ENCODE results near the gene RNF103. TPM values are rescaled to one million over a fixed set of nuclear protein-coding genes. Genes with fewer than 3 reads are reported as not detected.

Gene RNF103
- total and polyA plus RNA-seq, 12 donors = 13.7 to 37.7 (median 28.6) TPM

- H3K4me1 ChIP-seq (replicated peaks in 1 of 2) = no peaks in the 10 kb centered on the region
- H3K36me3 ChIP-seq (replicated peaks in 1 of 2) = peaks cover 0 to 14% of the 10 kb centered on the region in 2 donors
- intact Hi-C loops (cut with DNase I) = no loop called here
- DNase-seq = no peak
- 91 to 93% (median 91%) methylated on average over 4 of the region's 4 CpGs for WGBS, 4 donors
- H3K4me3 ChIP-seq = no peak overlapping the region
- H3K9me3 ChIP-seq (replicated peaks in 1 of 3) = no peaks in the 10 kb centered on the region
- no peaks in the 10 kb centered on the region for H3K27me3 ChIP-seq
- no peak overlapping the region for H3K27ac ChIP-seq
- TF ChIP-seq POLR2A (IDR thresholded peaks at IDR 0.05) = no peak
- no peak for TF ChIP-seq CTCF (IDR thresholded peaks at IDR 0.05)
These were observed 19.8 kb downstream of the RNF103 start for GRCh38 chr2:86603905-86604304.

DNA sequence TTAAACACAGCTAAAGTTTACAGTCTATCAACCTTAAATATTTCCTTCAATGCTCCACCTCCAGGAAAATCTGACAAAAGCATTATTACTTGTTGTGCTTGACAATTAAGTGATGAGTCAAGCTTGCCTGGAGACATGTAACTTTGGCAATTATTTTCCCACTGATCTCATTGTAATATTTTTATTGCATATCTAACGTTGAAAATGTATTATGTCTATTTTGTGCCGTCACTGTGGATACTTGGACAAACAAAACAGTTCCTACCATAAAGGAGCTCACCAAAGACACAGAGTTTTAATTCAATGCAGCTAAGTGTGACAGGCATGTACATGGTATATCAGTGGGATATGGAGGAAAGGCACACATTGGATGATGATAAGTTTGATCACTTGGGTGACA, 24.7 kb downstream of the RNF103 start:
- WGBS, 4 donors = 71 to 81% (median 75%) methylated on average over 2 of the region's 2 CpGs
- no peak overlapping the region for H3K4me3 ChIP-seq
- intact Hi-C loops (cut with DNase I) = no loop called here
- H3K36me3 ChIP-seq (replicated peaks in 1 of 2) = peaks cover 0 to under 1% of the 10 kb centered on the region in 2 donors
- no peaks in the 10 kb centered on the region for H3K9me3 ChIP-seq (replicated peaks in 1 of 3)
- DNase-seq = no peak
- no peaks in the 10 kb centered on the region for H3K4me1 ChIP-seq (replicated peaks in 1 of 2)
- no peaks in the 10 kb centered on the region for H3K27me3 ChIP-seq
- no peak overlapping the region for H3K27ac ChIP-seq
- TF ChIP-seq CTCF (IDR thresholded peaks at IDR 0.05) (no peak), POLR2A (IDR thresholded peaks at IDR 0.05) (no peak)

DNA sequence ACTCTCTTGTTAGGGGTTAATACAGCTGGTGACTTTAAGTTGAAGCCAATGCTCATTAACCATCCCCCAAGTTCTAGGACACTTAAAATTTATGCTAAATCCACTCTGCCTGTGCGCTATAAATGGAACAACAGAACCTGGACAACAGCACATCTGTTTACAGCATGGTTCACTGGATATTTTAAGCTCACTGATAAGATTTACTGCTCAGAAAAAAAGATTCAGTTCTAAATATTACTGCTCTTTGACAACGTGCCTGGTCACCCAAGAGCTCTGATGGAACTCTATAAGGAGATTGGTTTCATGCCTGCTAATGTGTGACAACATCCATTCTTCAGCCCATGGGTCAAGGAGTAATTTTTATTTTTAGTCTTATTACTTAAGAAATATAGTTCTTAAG, 27.5 kb downstream of the RNF103 start:
- 40 to 62% (median 46%) methylated on average over 2 of the region's 2 CpGs for WGBS, 4 donors

DNA sequence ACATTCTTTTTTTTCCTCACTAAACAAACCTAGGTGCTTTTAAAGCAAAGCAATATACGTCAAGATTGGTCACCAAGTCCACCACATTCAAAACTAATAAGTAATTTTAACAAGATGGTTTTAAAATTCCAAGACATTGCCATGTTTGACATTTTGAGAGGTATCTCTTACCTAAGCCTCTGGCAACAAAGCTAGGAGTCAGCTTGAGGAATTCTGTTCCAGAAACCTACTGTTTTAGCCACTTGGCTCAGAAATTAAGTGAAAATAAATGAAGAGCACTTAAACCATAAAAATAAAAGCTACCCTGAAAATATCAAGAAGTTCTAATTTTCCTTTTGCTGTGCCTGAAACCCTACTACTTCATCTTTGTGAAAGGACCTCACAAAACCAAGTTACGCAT, 30.4 kb downstream of the RNF103 start:
- intact Hi-C loops (cut with DNase I) = no loop called here
- H3K27ac ChIP-seq = no peak overlapping the region
- no peaks in the 10 kb centered on the region for H3K27me3 ChIP-seq
- no peaks in the 10 kb centered on the region for H3K9me3 ChIP-seq (replicated peaks in 1 of 3)
- no peak for DNase-seq
- H3K4me1 ChIP-seq (replicated peaks in 1 of 2) = peaks cover 0 to 8% of the 10 kb centered on the region in 2 donors
- H3K36me3 ChIP-seq (replicated peaks in 1 of 2) = no peaks in the 10 kb centered on the region
- no peak overlapping the region for H3K4me3 ChIP-seq
- WGBS, 4 donors = 70 to 76% (median 73%) methylated on average over 2 of the region's 2 CpGs
- TF ChIP-seq CTCF (IDR thresholded peaks at IDR 0.05) (no peak), POLR2A (IDR thresholded peaks at IDR 0.05) (no peak)

More for the DNA sequence above, 27.5 kb downstream of the RNF103 start:
- no peaks in the 10 kb centered on the region for H3K27me3 ChIP-seq
- H3K4me1 ChIP-seq (replicated peaks in 1 of 2) = peaks cover 0 to 8% of the 10 kb centered on the region in 2 donors
- no peak for DNase-seq
- H3K4me3 ChIP-seq = no peak overlapping the region
- no peak for TF ChIP-seq POLR2A (IDR thresholded peaks at IDR 0.05)
- no peak for TF ChIP-seq CTCF (IDR thresholded peaks at IDR 0.05)
- intact Hi-C loops (cut with DNase I) = no loop called here
- H3K9me3 ChIP-seq (replicated peaks in 1 of 3) = no peaks in the 10 kb centered on the region
- no peaks in the 10 kb centered on the region for H3K36me3 ChIP-seq (replicated peaks in 1 of 2)
- H3K27ac ChIP-seq = no peak overlapping the region
